Erythroblast (primary cell): ENCODE measurements around the gene CAPN11.
"Not testable (repeated sequence)": the region's sequence is repeated elsewhere in the genome, so short reads cannot be mapped to it uniquely, and the experiment has no call there.

Source experiments
- GATA1 ChIP-seq: IDR thresholded peaks from 2 replicates; pipeline ENCODE4 v1.6.1; 2011; ENCODE audit warnings: low read depth, mild to moderate bottlenecking, control low read depth, low read length, moderate library complexity
- POLR2A ChIP-seq: IDR thresholded peaks from 2 replicates; pipeline ENCODE4 v1.6.1; 2011; ENCODE audit warnings: mild to moderate bottlenecking, low read length

- TF ChIP-seq POLR2A, GATA1: not testable (repeated sequence)
Measured at GRCh38 chr6:44185356-44185755, 26.7 kb downstream of the CAPN11 start.
